Endometrial microvascular endothelial cells (primary cell): ENCODE measurements around the gene UBAP1L. TPM values are rescaled to one million over a fixed set of nuclear protein-coding genes. Genes with fewer than 3 reads are reported as not detected.

Experiments
- in situ Hi-C: cut with HindIII; loops from 2 replicates; pipeline ENCODE4 v1.10.0; 2017; ENCODE audit warnings: low sequenced_read_pairs, low pct_unique_long_range_greater_than_20kb; ENCODE audit errors: inconsistent ontology term
- total RNA-seq: library from RNA; depleted of rRNA; stranded (reverse); fragments of >200 nt; gene quantifications from one replicate; pipeline ENCODE4 v1.2.3, GENCODE V29; 2015; ENCODE audit errors: inconsistent ontology term

UBAP1L gene
- total RNA-seq, 1 donor from 2014 or later = 0.65 TPM

- in situ Hi-C loops = no loop called here
Observed at GRCh38 chr15:65072027-65072426, 43.0 kb downstream of the UBAP1L start.

- in situ Hi-C loops = no loop called here
Observed at GRCh38 chr15:65071381-65071811, 43.6 kb downstream of the UBAP1L start.

DNA sequence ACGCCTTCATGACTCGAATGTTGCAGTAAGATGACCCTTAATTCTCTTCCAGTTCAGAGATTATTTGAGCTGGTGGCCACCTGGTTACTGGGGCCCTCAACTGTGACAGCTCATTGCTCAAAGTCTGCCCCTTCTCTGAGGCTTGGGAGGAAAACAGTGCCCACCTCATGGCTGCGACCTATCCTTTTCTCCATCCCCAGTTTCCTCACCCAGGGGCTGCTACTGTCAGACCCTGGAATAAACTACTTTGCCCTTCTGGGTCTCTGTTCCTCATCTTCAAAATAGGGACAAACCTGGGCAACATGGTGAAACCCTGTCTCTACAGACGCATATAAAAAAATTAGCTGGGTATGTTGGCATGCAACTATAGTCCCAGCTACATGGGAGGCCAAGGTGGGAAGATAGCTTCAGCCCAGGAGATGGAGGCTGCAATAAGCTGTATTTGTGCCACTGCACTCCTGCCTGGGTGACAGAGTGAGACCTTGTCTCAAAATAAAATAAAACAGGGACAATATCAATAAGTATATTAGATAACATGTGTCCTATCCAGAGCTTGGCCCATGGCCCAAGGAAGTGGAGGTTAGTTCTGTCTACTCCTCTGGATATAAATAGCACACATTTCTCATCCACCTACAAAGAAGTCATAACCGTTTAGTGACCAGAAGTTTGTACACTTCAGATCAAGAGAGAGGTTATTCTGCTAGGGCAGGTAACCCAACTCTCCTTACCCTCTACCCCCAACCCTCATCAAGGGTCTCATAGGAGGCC lies 45.0 kb downstream of the UBAP1L start:
- in situ Hi-C loops = no loop called here

DNA sequence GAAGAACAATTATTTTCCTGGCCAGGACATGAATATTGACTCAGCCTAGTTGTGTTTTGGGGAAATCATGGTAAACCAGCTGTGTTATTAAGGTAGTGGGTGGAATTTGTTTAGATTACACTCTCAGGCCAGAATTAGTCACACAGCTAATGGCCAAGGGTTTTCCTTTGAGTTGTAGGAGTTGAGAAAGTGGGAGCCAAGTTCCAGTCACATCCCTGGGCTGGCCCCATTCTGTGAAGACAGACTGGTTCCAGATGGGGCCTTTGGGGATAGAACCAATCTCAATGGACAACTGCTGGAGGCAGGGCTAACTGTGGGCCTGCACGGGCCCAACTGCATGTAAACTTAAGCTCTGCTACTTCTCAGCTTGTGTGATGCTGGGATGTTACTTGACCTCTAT lies 45.8 kb downstream of the UBAP1L start:
- in situ Hi-C loops = no loop called here

- in situ Hi-C loops = no loop called here
Observed at GRCh38 chr15:65068403-65068788, 46.6 kb downstream of the UBAP1L start.

DNA sequence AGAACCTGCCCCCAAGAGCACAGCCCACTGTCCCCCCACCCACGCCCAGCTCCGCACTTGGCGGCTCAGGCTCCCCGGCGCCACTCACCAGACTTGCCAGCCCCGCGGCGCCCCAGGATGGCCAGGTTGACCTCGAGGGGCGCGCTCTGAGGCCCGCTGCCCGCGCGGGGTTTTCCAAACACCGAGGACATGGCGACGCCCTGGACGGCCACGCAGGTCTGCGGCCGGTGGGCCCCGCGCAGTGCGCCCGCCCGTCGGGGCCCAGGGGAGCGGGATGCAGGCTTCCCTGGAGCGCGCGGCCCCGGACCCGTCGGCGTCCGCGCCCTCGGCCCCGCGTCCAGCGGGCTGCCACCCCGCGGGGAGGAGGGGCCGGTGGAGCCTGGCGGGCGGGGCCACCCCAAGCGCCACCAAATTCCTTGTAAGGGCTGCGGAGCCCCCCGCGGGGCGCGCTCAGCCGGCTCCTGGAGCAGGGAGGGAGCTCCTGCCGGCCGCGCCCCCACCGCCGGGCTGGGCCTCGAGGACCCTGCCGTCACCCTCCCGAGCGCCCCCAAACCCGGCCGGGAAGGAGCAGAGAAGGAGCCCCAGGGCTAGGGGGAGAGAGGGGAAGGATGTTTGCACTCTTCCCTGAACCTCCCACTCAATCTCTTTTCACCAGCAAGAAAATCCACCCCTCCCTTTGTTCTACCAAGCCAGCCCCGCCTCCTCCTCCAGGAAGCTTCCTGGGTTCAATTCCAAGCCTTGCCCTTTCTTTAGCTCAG lies 47.2 kb downstream of the UBAP1L start, which contains the start of gene RASL12:
TSS of gene RASL12 (minus strand) at position 347 of the 758 bp plus-strand sequence. CDS start at position 191, 156 bp downstream.
- in situ Hi-C loops = no loop called here

DNA sequence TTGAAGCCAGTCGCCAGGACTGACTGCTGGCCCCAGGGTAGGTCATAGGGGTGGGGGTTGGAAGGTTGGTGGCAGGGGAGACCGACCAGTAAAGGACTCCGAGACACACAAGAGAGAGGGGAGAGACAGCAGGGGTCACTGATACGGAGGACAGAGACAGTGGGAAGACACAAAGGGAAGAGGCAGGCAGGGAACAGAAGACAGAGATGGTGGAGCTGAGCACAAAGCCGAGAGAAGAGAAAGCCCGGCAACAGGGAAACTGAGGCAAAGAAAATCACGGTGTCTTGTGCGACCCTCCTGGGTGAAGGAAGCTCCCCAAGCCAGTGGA lies 47.7 kb downstream of the UBAP1L start:
- in situ Hi-C loops = no loop called here

DNA sequence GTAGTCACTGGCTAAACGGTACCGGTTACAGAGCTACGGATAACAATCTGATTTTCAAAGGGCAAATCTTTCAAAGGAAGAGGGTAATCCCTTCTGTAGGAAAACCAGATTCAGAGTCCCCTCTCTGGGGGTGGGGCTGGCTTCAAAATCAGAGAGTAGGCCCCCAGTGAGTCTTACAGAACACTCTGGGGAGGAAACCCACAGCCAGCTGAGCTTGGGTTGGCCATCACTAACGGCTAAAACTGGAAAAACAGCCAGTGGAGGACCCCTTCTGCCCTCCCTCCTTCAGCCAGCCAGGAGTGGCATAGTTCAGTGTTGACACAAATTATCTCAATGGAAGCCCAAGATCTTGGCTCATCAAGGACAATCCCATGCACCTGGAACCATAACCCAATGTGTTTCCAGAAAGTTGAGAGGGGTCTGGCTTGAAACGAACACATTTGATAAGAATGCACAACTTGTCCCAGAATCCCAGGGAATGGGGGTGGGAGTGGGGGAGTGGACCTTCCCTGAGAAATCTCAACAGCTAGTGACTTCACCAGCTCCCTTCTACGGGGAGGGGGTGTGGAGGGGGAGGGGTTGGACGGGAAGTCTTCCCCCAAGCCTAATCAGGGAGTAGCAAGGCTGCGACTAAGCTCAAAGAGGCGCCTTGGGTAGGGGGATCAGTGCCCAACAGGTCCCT lies 48.2 kb downstream of the UBAP1L start:
- in situ Hi-C loops = no loop called here

DNA sequence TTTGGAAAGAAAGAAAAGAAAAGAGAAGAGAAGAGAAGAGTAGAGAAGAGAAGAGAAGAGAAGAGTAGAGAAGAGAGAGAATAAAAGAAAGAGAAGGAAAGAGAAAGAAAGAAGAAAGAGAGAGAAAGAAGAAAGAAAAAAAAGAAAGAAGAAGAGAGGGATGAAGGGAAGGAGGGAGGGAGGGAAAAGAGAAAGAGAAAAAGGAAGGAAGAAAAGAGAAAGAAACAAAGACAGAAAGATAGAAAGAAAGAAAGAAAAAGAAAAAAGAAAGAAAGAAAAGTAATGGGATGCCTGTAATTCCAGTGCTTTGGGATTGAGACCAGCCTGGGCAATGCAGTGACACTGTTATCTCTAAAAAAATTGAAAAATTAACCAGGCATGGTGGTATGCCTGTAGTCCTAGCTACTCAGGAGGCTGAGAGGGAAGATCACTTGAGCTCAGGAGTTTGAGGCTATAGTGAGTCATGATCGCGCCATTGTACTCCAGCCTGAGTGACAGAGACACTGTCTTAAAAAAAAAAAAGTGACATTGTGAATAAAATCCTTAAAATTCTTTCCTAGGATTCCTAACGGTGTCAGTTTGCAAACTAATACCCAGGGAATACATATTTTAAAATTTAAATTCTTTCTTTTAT lies 48.9 kb downstream of the UBAP1L start:
- in situ Hi-C loops = no loop called here

DNA sequence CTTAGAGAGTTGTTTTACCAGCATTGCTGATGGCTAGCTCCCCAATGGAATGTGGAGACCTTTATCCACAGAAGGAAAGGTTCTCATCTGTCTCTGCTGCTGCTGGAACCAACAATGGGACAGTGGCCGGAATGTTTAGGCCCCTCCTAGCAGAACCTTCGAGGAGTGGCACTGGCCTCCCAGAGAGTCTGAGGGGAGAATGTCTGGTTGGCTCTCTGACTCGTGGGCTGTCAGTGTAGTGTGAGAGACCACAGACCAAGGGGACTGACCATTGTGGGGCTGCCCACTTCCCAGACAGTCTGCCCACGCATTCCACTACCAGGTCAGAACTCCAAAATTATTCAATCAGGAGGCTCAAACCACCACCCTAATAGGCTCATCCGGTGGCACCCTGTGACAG lies 52.3 kb downstream of the UBAP1L start:
- in situ Hi-C loops = no loop called here

- in situ Hi-C loops = no loop called here
Observed at GRCh38 chr15:65062061-65062460, 52.9 kb downstream of the UBAP1L start.

DNA sequence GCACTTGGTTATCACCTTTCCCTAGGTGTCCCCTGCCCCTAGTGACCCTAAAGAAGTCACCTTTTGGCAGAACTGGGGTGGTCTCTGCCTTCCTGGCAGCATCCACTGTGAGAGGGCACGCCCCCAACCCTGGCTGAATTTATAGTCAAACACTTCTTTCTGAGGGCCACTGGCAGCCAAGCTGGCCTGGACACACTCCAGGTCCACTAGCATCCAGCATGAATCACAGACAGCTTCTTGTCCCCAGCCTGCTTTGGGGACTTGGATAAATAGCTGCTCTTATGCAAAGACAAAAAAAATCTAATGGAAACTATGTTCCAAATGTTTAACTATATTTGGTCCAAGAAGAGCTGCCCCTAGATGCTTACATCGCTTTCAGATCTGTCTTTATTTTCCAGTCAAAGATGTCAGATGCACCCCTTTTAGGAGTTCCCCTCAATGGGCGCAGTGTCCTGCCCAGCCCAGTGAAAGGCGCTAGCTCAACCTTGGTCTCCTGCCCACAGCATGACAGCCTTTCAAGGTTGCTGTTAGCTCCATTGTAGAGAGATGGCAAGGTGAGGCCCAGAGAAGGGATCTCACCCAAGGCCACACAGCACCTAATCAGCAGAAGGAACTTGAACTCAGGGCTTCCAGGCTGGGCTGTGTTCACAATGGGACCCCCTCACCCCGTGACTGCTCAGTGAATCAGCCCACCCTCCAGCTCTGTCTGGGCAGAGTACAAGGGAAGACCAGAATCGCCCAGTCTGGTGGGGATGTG lies 54.2 kb downstream of the UBAP1L start:
- in situ Hi-C loops = no loop called here

DNA sequence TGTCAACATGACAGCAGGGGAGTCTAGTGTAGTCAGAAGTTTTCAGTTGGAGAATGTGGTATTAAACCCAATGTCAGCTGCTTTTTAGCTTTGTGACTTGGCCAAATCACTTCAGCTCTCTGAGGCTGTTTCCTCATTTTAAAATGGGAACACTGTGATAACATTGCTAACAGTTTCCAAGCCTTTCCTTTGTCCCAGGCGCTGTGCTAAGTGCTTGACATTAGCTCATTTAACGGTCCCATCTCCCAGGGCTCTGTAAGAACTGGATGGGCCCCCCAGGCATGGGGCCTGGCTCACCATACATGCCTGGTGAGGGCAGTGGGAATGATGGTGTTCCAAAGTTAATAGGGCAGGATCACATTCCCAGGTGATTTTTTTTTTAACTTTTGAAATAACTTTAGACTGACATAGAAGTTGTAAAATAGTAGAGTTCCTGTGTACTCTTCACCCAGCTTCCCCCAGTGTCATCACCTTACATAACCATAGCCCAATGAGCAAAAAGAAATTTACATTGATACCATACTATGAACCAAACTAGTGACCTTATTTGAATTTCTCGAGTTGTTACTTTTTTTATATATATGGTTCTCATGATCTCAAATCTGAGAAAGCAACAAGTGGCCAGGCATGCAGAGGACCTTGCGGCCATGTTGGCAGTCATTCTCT lies 54.9 kb downstream of the UBAP1L start:
- in situ Hi-C loops = no loop called here

DNA sequence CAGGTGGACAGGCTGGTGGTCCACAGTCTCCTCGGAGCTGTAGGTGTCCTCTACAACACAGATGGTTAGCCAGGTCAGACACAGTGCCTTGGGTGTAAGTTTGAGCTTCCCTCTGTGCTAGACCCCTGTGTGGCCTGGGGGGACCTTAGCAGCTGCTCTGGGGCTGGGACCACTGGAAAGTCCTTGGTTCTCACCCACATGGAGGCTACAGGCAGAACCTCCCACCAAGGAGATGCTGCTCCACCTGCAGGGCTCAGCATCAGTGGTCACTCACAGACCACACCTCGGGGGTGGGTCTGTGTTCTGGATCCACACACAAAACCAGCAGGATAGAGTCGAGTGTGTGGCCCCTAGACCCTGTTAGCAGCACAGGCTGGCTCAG lies 55.6 kb downstream of the UBAP1L start:
- in situ Hi-C loops = no loop called here

- in situ Hi-C loops = no loop called here
Observed at GRCh38 chr15:65058394-65059368, 56.3 kb downstream of the UBAP1L start.

GRCh38 chr15:65057549-65057940 lies 57.5 kb downstream of the UBAP1L start:
- in situ Hi-C loops = no loop called here

DNA sequence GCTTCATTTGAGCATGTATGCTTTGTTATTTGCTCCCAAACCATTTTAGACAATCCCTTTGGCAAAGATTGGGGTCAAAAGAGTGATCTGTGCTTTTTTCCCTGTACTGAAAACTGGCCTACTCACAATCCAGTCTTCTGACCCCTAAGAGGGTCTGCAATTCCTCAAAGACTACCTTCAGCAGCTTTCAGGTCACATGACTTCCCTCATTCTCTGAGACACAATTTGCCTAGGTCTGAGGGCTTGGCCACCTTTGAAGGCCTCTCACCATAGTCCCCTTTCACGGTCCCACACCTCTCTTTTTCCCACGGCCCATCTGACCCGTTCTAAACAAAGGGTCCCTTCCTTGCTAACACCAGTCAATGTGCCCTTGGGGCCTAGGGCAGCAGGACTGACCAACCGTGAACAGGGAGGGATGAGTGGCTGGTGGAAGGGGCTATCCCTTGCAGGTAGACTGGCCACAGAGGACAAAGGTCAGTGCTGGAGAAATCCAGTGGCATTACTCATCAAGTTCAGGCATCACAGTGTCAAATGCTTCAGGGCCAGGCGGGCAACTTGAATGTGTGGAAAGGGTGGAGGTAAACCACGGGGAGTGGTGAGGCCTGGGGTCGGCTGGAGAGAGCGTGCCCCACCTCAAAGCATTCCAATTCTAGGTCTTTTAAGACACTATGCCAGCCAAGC lies 58.0 kb downstream of the UBAP1L start:
- in situ Hi-C loops = no loop called here
